RPMI7951 (cell line): Measurements from ENCODE around the gene DDX24. TPM values are rescaled to one million over a fixed set of nuclear protein-coding genes. Genes with fewer than 3 reads are reported as not detected.

ENCODE experiments used
- DNase-seq: peaks from one replicate; pipeline ENCODE4 v3.0.0-alpha.2; 2012; ENCODE audit warnings: low read depth
- total RNA-seq: library from RNA; depleted of rRNA; stranded (reverse); fragments of >200 nt; shearing (Covaris generic); gene quantifications from 2 replicates; pipeline ENCODE4 v1.2.3, GENCODE V29; 2014; rRNA removed

Gene DDX24, protein sequence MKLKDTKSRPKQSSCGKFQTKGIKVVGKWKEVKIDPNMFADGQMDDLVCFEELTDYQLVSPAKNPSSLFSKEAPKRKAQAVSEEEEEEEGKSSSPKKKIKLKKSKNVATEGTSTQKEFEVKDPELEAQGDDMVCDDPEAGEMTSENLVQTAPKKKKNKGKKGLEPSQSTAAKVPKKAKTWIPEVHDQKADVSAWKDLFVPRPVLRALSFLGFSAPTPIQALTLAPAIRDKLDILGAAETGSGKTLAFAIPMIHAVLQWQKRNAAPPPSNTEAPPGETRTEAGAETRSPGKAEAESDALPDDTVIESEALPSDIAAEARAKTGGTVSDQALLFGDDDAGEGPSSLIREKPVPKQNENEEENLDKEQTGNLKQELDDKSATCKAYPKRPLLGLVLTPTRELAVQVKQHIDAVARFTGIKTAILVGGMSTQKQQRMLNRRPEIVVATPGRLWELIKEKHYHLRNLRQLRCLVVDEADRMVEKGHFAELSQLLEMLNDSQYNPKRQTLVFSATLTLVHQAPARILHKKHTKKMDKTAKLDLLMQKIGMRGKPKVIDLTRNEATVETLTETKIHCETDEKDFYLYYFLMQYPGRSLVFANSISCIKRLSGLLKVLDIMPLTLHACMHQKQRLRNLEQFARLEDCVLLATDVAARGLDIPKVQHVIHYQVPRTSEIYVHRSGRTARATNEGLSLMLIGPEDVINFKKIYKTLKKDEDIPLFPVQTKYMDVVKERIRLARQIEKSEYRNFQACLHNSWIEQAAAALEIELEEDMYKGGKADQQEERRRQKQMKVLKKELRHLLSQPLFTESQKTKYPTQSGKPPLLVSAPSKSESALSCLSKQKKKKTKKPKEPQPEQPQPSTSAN
- 115 and 151 TPM in 2 replicates for total RNA-seq

DNA sequence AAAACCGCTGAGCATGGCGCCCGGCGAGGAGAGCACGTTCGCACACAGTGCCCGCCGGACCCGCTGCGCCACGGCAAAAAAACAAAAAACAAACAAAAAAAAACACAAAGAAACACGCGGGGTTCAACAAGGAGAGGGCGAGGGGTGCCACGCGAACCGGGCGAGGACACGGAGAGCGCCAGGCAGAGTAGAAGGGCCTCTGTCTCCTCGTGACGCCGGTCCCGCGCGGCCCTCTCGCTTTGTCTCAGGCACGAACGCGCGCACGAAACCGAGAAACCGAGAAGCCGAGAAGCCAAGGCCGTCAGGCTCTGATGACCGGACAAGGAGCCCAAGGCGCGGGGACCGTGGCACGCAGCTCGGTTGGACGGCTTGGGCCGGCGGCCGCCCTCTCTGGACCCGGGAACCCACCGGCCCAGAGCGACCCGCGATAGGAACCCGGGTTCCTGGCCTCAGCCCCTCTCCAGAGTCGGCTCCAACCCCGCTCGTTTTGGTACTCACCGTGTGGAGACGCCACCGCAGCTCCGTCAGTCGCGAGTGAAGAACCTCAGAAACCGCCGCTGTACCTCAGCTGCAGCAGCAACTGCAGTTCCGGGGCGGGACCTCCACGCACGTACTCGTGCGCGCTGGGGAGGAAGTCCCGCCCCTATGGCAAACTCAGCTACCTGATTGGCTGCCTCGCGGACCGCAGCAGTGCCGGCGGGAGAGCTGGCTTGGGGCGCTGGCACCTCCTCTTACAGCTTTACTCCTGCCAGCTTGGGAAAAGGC, at the start of gene DDX24, which contains the start of gene IFI27L1:
DDX24 (minus strand) TSS at position 582 of the 765 bp plus-strand sequence. CDS start 1,460 bp downstream, outside the sequence.
IFI27L1 (plus strand) TSS at position 690 of the 765 bp plus-strand sequence. CDS start 15,628 bp downstream, outside the sequence.
- peak; percentile 91 for DNase-seq

DNA sequence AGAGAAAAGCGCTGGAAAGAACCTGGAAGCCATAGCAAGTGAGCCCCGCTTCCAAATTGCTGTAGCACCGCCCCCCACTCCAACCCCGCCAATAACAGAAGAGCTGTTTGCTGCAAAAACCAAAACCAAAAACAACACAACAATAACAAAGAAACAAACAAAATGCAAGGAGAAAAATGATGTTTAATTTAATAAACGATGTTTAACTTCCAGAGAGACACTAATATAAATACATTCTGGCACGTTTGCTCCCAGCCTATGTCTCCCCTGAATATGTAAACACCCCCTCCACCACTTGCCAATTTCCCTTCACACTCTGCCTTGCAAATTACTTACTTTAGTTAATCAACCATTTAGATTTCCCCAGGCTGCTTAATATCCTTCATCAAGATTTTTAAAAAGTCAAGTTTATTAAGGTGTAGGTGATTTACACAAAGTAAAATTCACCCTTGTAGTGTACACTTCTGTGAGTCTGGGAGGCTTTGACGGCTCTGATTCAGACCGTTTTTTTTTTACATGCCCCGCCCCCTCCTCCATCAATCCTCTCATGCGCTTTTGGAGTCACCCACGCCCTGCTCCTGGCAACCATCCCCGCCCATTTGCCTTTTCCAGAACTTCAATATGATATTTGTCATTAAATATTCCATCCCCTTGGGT, 48.9 kb upstream of the DDX24 start:
- peak; percentile 57 for DNase-seq

DNA sequence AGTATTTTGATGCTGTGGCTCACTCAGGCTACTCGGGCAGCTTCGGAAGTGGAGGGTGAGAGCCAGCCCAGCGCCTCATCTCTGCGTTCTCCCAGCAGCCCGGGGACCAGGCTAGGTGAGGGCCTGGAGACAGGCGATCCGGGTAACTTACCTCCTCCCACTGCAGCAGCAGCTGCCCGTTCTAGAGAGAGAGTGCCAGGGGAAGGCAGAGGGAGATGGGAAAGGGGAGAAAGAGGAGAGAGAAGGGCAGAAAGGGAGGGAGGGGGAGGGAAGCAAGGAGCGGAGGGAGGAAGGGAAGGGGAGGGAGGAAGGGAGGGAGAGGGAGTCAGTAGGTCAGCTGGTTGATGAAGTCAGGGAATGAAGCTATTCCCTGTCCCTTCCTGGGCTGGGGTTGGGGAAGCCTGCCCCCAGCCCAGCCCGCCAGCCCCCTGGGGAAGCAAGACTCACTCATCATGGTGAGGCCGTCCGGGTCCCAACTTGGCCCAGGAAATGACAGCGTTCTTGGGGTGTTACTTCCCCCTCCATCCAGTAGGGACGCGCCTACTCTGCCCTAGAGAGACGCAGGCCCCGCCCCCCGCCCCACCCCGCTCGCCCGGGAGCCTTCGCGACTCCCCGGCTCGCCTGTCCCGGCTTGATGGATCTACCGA, 48.2 kb upstream of the DDX24 start, which contains the start of gene IFI27L2:
IFI27L2 (minus strand) TSS at position 494 of the 647 bp plus-strand sequence; CDS start at position 454, 40 bp downstream.
- peak; percentile 80 for DNase-seq

DNA sequence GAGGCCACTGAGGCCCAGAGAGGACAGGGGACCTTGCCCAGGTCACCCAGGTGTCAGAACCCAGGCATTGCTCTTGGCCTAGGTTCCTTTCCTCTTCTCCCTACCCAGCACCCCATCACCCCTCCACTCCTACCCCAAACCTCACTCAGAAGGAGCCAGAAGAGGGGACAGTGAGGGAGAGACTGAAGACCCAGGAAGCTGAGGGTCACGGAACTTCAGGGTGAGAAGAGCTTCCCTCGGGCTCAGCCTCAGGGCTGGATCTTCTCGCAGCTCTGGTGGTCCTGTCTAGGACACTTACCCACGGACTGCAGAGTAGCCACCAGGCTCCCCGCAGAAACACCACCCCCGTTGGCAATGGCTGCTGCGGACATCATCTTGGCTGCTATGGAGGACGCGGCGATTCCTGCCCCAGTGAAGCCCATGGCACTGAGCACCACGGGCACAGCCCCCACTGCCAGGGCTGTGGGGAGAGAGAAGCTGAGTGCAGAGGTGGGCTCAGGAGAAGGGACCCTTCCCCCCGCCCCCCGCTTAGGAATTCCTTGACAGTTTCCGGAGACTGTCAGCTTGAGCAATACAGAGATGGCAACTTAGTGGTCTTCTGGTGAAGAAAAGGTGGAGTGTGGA, 47.3 kb upstream of the DDX24 start:
- DNase-seq: no peak

DNA sequence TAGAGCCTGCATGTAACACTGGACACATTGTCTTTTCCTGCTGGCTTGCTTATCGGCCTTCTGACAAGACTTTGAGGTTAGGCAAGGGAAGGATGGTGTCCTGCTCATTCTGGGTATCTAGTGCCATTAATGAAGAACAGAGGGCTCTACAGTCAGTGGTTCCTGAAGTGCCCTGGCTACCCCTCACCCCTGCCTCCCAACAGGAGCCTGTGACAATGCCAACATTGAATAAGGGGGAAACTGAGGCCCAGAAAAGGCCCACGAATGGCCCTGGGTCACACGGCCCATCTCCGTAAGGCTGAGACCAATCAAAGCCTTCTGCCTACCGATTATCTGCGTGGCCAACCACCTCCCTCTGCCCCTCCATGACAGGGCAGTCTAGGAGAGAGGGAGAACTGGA, 46.3 kb upstream of the DDX24 start:
- no peak for DNase-seq

DNA sequence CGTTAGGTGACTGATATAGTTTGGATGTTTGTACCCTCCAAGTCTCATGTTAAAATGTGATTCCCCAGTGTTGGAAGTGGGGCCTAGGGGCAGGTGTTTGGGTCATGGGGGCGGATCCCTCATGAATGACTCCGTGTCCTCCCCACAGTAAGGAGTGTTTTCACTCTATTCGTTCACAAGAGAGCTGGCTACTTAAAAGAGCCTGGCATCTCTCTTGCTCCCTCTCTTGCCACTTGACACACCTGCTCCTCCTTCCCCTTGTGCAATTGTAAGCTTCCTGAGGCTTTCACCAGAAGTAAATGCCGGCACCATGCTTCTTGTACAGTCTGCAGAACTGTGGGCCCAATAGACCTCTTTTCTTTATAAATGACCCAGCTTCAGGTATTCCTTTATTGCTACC, 45.8 kb upstream of the DDX24 start:
- no peak for DNase-seq

DNA sequence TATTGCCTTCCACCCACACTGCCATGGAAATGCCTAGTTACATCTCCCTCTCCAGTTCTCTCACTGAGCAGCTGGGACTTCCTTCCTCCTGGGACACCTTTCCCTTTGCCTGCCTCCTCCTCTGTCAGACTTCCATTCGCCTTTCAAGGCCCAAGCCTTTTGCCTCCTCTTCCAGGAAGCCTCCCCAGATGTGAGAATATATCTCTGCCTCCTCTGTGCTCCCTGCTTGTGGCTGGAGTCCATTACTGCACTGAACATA, 45.3 kb upstream of the DDX24 start:
- DNase-seq: no peak

DNA sequence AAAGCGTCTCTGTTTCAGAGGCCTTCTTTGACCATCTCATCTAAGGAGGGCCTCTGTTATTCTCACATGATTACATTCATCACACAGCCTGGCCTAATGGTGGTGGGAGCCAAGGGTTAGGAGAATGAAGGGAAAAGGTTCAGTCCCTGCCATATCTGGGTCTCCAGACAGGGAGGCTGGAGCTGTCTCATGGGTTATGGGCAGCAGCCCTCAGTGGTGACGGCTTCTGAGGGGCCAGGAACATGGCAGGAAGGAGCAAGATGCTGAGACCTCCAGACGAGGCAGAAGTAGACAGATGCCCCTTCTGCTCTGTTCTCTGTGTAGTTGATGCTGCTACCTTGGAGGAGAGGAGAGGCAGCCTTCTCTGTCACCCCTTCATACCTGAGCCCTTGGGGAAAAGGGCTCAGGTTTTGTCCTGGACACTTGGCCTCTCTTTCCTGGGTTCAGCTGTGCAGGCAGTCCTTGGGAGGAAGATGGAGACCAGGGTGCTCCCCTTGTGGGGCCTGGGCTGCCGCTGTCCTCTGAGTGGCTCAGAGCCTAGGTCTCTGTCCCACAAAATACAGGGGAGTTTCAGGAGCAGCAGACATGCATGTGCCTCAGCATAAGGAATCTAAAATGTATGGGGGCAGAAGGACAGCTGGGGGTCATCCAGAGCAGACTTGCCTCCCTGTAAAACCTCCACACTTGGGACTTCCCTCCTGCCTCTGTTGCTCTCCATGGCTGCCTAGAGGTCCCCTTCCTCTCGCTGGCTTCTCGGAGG, 44.8 kb upstream of the DDX24 start:
- no peak for DNase-seq

DNA sequence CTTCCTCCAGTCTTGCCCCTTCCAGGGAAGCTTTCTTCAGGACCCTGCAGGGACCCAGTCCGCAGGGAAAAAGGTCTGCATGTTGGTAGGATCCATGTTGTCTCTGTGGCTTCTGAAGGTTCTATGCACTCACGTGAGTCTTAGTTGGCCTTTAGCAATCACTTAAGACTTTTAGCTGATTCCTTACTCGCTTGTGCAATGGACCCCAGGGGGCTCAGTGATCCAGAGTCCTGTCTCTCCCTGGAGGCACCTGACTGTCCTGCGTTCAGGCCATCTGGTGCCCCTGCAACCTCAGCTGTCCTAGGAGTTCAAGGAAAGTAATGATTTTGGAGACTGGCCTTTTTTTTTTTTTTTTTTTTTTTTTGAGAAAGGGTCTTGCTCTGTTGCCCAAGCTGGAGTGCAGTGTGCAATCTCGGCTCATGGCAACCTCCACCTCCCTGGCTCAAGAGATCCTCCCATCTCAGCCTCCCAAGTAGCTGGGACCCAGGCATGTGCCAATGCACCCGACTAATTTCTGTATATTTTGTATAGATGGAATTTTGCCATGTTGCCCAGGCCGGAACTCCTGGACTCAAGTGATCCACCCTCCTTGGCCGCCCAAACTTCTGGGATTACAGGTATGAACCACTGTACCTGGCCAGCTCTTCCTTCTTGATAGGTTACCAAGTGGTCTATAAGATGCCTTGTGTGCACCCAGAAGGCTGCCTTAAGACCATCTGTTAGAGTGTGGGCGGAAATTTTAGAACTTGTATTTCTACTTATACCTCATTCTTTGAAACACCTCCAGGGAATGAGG, 43.8 kb upstream of the DDX24 start:
- DNase-seq: no peak

DNA sequence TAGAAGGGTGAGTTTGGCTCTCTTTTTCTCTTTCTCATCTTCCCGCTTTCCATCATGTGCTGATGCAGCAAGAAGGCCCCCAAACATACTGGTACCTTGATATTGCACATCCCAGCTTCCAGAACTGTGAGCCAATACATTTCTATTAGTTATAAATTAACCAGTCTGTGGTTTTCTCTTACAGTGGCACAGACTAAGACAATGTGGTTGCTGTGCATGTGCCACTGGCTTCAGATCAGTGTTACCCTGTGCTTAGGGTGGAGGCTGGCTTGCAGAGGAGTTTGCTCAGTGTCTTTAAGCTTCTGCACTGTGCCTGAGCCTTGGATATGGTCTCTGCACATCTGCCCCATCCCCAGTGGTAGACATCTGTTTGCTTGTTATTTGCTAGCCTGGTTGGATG, 42.9 kb upstream of the DDX24 start:
- DNase-seq: no peak

DNA sequence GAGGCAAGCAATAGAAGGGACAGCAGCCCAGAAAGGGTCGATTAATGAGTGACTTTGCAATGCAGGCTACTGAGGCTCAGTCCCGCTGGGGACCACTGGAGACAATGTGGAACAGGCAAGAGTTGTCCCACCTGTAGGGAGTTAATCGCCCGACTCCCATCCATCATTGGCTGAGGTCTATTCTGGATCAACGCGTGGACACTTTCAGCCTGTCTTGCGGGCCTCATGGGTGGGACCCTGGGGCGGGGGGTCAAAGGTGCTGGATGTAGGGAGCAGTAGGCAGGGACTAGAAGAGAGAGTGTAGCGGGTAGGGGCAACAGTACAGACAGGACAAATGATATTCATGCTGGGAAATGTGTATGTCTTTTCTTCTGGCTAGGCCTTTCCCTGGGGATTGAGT, 42.3 kb upstream of the DDX24 start:
- DNase-seq: no peak

DNA sequence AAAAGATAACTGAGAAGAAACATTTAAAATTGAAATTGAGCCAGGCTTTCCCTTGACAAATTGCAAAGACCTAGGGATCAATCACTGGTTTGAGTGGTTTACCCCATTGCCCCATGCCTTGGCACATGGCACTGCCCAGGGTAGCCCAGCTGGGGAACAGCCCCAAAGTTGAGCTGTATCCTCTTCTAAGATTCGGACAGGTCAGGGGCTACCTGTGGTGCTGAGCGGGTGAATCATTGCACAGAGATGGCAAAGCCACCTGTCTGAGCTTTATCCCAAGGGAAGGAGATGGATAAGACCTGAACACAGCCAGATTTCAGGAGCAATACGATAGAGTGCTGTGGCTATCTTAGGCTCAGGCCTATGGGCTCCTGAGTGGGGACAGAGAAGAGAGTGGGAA, 41.4 kb upstream of the DDX24 start:
- no peak for DNase-seq

DNA sequence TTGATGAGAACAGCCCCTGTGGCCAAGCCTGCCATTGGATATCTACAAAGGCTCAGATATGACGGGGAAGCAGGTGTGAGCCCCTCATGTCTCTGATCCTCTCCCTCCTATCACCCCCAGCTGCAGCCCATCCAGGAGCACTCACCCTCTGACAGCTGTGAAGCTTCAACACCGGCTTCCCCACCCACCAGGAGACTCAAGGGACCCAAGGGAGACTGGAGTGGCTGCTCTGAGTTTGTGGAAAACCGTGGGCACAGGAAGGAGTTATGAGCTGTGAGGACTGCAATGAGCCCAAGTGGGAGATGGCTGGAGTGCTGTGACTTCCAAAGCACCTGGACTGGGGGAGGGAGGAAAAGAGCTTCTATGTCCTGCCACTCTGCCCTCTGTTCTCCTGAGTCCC, 40.5 kb upstream of the DDX24 start:
- no peak for DNase-seq

DNA sequence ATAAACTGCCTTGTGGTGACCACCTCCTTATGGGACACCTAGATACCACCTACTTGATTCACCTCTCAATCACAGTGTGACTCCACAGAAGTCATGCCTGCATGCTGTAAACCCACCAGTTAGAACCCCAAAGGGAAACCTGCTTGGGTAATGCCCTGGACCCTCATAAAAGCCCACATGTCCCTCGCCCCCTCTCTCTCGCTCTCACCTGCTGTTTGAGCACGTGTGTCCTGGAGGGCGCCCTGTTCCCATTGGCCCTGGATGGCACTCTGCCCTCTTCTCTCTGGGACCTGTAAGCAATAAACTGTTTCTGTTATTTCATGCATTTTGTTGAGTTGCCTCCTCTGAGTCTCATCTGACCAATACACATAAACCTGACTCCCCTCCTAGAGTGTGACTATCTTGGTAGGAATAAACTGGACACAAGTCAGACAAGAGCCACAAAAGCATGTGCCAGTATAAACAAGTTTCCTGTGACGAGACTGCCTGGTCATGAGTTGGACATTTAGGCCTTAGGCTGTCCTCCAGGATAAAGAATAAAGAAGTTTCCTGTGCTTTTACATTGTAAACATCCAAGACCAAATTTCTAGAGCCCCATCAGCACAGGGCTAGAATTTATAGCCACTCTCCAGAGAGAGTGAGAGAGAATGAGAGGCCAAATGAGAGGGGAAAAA, 39.8 kb upstream of the DDX24 start:
- peak; percentile 66 for DNase-seq

DNA sequence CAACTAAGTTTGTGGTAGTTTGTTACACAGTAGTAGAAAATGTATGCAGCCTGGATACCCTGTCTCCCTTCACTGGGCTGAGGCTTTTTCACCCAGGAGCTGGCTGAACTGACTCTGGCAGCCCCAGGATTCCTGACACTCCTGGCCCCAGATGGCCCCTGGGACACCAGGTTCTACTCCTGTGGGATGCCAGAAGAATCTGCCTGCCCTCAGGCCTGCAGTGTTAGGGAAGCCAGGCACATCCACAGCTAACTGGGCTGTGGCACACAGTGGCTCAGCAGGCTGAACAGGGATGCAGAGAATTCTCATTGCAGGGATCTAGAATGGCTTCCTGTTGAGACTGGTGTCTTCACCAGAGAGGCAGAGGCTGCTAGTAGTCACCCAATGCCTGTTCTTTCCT, 38.1 kb upstream of the DDX24 start:
- DNase-seq: no peak

DNA sequence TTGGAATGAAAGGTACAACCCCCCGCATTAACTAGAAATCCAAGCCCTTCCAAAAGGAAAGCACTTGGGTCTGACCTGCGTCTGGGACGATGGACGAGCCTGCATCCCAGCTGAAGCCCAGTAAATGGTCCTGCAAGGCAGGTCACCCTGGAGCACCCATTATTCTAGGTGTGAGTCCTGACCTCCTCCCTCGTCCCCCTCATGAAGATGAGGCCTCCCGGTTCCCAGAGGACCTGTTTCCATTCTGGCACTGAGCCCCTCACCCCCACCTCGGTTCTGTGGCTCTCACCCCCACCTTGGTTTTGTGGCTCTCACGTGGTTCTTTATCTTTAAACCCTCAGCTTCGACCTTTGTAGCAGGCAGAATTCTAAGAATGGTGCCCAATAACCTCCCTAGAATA, 36.9 kb upstream of the DDX24 start:
- DNase-seq: no peak

DNA sequence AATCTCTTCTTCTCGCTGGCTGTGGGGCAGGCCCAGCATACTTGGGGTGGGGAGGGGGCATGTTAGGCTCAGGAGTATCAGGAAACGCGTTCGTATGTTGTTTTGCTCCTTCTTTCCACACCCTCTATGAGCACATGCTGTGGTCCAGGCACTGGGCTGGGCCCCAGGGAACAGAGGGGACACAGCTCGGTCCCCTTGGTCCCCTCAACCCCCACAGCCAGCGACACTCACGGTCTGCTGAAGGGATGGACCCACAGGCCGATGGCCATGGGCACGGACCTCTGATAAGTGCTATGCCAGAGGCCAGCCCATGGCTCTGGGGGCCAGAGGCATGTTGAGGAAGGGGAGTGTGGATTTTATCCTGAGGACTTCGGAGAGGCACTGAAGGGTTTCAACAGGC, 35.7 kb upstream of the DDX24 start:
- no peak for DNase-seq

DNA sequence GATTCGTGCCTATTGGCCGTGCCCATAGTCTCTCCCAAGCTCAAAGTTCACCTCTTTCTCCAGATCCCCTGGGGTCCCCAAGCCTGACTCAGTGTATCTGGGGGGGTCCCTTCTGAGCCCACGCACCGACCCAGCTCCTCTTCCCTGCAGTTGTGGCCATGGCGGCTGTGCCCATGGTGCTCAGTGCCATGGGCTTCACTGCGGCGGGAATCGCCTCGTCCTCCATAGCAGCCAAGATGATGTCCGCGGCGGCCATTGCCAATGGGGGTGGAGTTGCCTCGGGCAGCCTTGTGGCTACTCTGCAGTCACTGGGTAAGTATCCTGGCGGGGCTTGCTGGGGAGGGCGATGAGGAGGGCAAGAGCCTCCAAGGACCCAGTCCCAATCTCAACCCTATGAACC, 34.6 kb upstream of the DDX24 start:
- no peak for DNase-seq
